Neuronal stem cell (in vitro differentiated cells): ENCODE measurements around the gene ADRA2A. TPM values are rescaled to one million over a fixed set of nuclear protein-coding genes. Genes with fewer than 3 reads are reported as not detected.
A peak's percentile ranks its signal among the peaks of the same experiment; 100 is the strongest.

Source experiments
- DNase-seq: peaks from one replicate; pipeline ENCODE4 v3.0.0-alpha.2; 2013; ENCODE audit warnings: low spot score
- H2AFZ ChIP-seq: one replicate; pipeline ENCODE4 v1.6.1; 2013; ENCODE audit warnings: mild to moderate bottlenecking, low read length, inconsistent platforms
- H2AK5ac ChIP-seq: 2 replicates; pipeline ENCODE4 v1.6.1; 2013; ENCODE audit warnings: low read depth, mild to moderate bottlenecking, inconsistent platforms, low read length, moderate library complexity, mixed read lengths
- H2BK120ac ChIP-seq: 2 replicates; pipeline ENCODE4 v1.6.1; 2013; ENCODE audit warnings: low read depth, mild to moderate bottlenecking, inconsistent platforms, low read length, moderate library complexity, mixed read lengths
- H2BK12ac ChIP-seq: one replicate; pipeline ENCODE4 v1.6.1; 2013; ENCODE audit warnings: low read length, inconsistent platforms
- H2BK15ac ChIP-seq: 2 replicates; pipeline ENCODE4 v1.6.1; 2013; ENCODE audit warnings: mild to moderate bottlenecking, low read length, inconsistent platforms, mixed read lengths
- H2BK5ac ChIP-seq: one replicate; pipeline ENCODE4 v1.6.1; 2013; ENCODE audit warnings: inconsistent platforms, mild to moderate bottlenecking, low read length, moderate library complexity
- H3K14ac ChIP-seq: one replicate; pipeline ENCODE4 v1.6.1; 2013; ENCODE audit warnings: low read length, inconsistent platforms
- H3K18ac ChIP-seq: 2 replicates; pipeline ENCODE4 v1.6.1; 2013; ENCODE audit warnings: low read length, inconsistent platforms
- H3K23ac ChIP-seq: 2 replicates; pipeline ENCODE4 v1.6.1; 2013; ENCODE audit warnings: low read depth, mild to moderate bottlenecking, mixed read lengths, low read length, inconsistent platforms; ENCODE audit not compliant: poor library complexity
- H3K27ac ChIP-seq: replicated peaks from 3 replicates; pipeline ENCODE4 v1.5.1; 2013; ENCODE audit warnings: low read length, inconsistent platforms
- H3K27me3 ChIP-seq, 3 experiments: 2 replicates each; pipeline ENCODE4 v1.6.1; 2013; ENCODE audit warnings: low read length in 3 of 3, mild to moderate bottlenecking in 2 of 3, inconsistent platforms in 1 of 3, low read depth in 1 of 3, mixed read lengths in 1 of 3, moderate library complexity in 1 of 3; ENCODE audit not compliant: control insufficient read depth in 3 of 3, insufficient read depth in 3 of 3
- H3K36me3 ChIP-seq, 2 donors: replicated peaks in 1 of 2; 2 replicates each; pipeline ENCODE4 v1.6.1; 2013; ENCODE audit warnings: low read length in 2 of 2; ENCODE audit not compliant: control insufficient read depth in 2 of 2, insufficient read depth in 2 of 2
- H3K4ac ChIP-seq: 2 replicates; pipeline ENCODE4 v1.6.1; 2013; ENCODE audit warnings: inconsistent platforms, mild to moderate bottlenecking, low read length, moderate library complexity
- H3K4me1 ChIP-seq, 2 donors: 1 replicate in 1 of 2; 2 replicates in 1 of 2; pipeline ENCODE4 v1.6.1; 2013; ENCODE audit warnings: low read length in 2 of 2, low read depth in 1 of 2; ENCODE audit not compliant: control insufficient read depth in 2 of 2, insufficient read depth in 1 of 2
- H3K4me2 ChIP-seq: one replicate; pipeline ENCODE4 v1.6.1; 2013; ENCODE audit warnings: mild to moderate bottlenecking, low read length, inconsistent platforms; ENCODE audit not compliant: insufficient read depth, poor library complexity, severe bottlenecking
- H3K4me3 ChIP-seq, 2 donors: 2 replicates each; pipeline ENCODE4 v1.5.1; 2013; ENCODE audit warnings: low read length in 2 of 2, mild to moderate bottlenecking in 2 of 2, inconsistent platforms in 1 of 2, moderate library complexity in 1 of 2
- H3K79me1 ChIP-seq: one replicate; pipeline ENCODE4 v1.6.1; 2013; ENCODE audit warnings: low read depth, mild to moderate bottlenecking, inconsistent platforms, low read length, moderate library complexity
- H3K9ac ChIP-seq: one replicate; pipeline ENCODE4 v1.6.1; 2013; ENCODE audit warnings: mild to moderate bottlenecking, low read depth, low read length, inconsistent platforms; ENCODE audit not compliant: poor library complexity
- H3K9me3 ChIP-seq, 2 donors: replicated peaks in 1 of 2; 2 replicates each; pipeline versions ENCODE3 to v1.6.1; 2013; ENCODE audit warnings: low read length in 2 of 2, mild to moderate bottlenecking in 2 of 2, inconsistent platforms in 1 of 2, low read depth in 1 of 2, mixed read lengths in 1 of 2, moderate library complexity in 1 of 2; ENCODE audit not compliant: control insufficient read depth in 2 of 2, insufficient read depth in 1 of 2
- H4K8ac ChIP-seq: one replicate; pipeline ENCODE4 v1.6.1; 2013; ENCODE audit warnings: low read depth, mild to moderate bottlenecking, inconsistent platforms, low read length, moderate library complexity
- H4K91ac ChIP-seq: one replicate; pipeline ENCODE4 v1.6.1; 2013; ENCODE audit warnings: low read length, low read depth, mild to moderate bottlenecking, inconsistent platforms; ENCODE audit not compliant: poor library complexity
- WGBS, 2 donors: extraction: QIAGEN DNeasy Blood & Tissue Kit; methylation state at CpG; one replicate each; pipeline ENCODE4 v1.1.7; 2013; ENCODE audit warnings: missing lambda C conversion rate in 2 of 2, mixed read lengths in 1 of 2; ENCODE audit not compliant: insufficient read length in 2 of 2, insufficient replicate concordance in 1 of 2; ENCODE audit errors: extremely low coverage in 2 of 2; 5-methylcytosine and 5-hydroxymethylcytosine counted together
- polyA plus RNA-seq, 2 experiments: library from polyadenylated mRNA; stranded (reverse); fragments of 200-250 nt; gene quantifications; one replicate each; pipeline ENCODE4 v1.2.3, GENCODE V29; 2013

ADRA2A gene
- 0.11 TPM for polyA plus RNA-seq (2013, experiment 1 of 2)
- polyA plus RNA-seq (2013, experiment 2 of 2), result 0.12 TPM

- H3K27me3 ChIP-seq, result peaks cover 9 to 72% (median 32%) of the 10 kb centered on the region in 3 experiments
- H3K27ac ChIP-seq, result no peak within 1 kb of the TSS
- no CpG with 5 or more reads among the region's 79 CpGs for WGBS, 2 donors
These were observed at the start of gene ADRA2A for GRCh38 chr10:111076682-111077478. ADRA2A (plus strand) TSS chr10:111077029; CDS start chr10:111077997, 968 bp downstream.

DNA sequence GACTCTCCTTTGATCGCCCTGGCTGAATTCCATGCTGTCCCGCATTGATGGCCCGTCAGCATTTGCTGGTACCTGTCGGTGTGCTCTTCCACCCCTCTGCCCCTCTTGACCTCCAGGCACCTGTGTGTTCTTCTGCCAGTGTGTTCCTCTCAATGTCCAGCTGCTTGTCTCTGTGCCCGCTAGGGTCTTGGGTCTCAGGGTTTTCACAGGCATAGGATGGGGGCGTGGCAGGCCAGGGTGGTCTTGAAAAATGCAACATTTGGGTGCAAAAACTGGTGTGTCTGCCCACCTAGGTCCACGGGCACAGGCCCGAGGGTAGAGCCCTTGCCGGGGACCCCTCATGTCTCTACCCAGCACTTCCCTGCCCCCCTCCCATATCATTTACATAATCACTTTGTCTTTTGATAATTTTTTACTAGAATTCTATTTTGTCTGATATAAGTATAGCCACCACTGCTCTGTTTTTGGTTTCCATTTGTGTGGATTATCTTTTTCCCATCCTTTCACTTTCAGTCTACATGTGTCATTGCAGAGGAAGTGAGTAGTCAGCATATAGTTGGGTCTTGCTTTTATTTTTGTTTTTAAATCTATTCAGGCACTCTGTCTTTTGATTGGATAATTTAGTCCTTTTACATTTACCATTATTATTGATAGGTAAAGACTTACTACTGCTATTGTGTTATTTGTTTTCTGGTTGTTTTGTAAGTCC lies 46.6 kb upstream of the ADRA2A start:
- H3K18ac ChIP-seq, result no peak overlapping the region
- H2BK12ac ChIP-seq, result no peak overlapping the region
- no peak overlapping the region for H4K8ac ChIP-seq
- no peak overlapping the region for H2AK5ac ChIP-seq
- no CpG with 5 or more reads among the region's 9 CpGs for WGBS, 2 donors
- peaks cover 2% of the 10 kb centered on the region for H3K79me1 ChIP-seq
- no peak overlapping the region for H2BK5ac ChIP-seq
- H2BK15ac ChIP-seq, result no peak overlapping the region
- H2BK120ac ChIP-seq, result no peak overlapping the region
- H3K4ac ChIP-seq, result no peak overlapping the region
- no peak overlapping the region for H3K9ac ChIP-seq
- H3K27ac ChIP-seq, result no peak overlapping the region
- H3K14ac ChIP-seq, result no peak overlapping the region
- H3K4me2 ChIP-seq, result no peak overlapping the region
- no peaks in the 10 kb centered on the region for H3K27me3 ChIP-seq
- H3K23ac ChIP-seq, result no peak overlapping the region
- H4K91ac ChIP-seq, result no peak overlapping the region
- no peaks in the 10 kb centered on the region for H3K4me1 ChIP-seq
- no peak overlapping the region for H2AFZ ChIP-seq
- no peak overlapping the region for H3K4me3 ChIP-seq
- H3K36me3 ChIP-seq, result no peaks in the 10 kb centered on the region
- no peak for DNase-seq
- H3K9me3 ChIP-seq, result peaks cover 2 to 6% of the 10 kb centered on the region in 2 donors

More at GRCh38 chr10:111076682-111077478, at the start of gene ADRA2A:
- no peak within 1 kb of the TSS for H4K8ac ChIP-seq
- no peak within 1 kb of the TSS for H3K4ac ChIP-seq
- no peak within 1 kb of the TSS for H2BK5ac ChIP-seq
- peak within 1 kb of the TSS; percentile 82 for H3K9ac ChIP-seq
- H3K18ac ChIP-seq, result peak within 1 kb of the TSS; percentile 80
- peak within 1 kb of the TSS; percentile 99 for H3K4me2 ChIP-seq
- no peak within 1 kb of the TSS for H2BK12ac ChIP-seq
- H3K79me1 ChIP-seq, result no peaks in the 10 kb centered on the region
- peak within 1 kb of the TSS; percentile 31 for H3K14ac ChIP-seq
- peak within 1 kb of the TSS; percentile 24 to 81 for H3K4me3 ChIP-seq
- peak; percentile 62 for DNase-seq
- no peak within 1 kb of the TSS for H2BK15ac ChIP-seq
- no peaks in the 10 kb centered on the region for H3K36me3 ChIP-seq
- peaks cover 0 to 10% of the 10 kb centered on the region in 2 donors for H3K9me3 ChIP-seq
- H2BK120ac ChIP-seq, result no peak within 1 kb of the TSS
- H3K4me1 ChIP-seq, result peaks cover 0 to 6% of the 10 kb centered on the region in 2 donors
- no peak within 1 kb of the TSS for H2AK5ac ChIP-seq
- H3K23ac ChIP-seq, result no peak within 1 kb of the TSS
- H4K91ac ChIP-seq, result no peak within 1 kb of the TSS
- H2AFZ ChIP-seq, result peak within 1 kb of the TSS; percentile 89

GRCh38 chr10:111034598-111035310 lies 42.1 kb upstream of the ADRA2A start:
- Histone ChIP-seq H2AFZ (no peak overlapping the region), H3K18ac (no peak overlapping the region), H3K79me1 (no peaks in the 10 kb centered on the region), H3K27me3 (no peaks in the 10 kb centered on the region), H3K23ac (no peak overlapping the region), H3K4ac (no peak overlapping the region), H2BK120ac (no peak overlapping the region), H2BK15ac (no peak overlapping the region), H3K27ac (no peak overlapping the region), H3K9ac (no peak overlapping the region), H3K9me3 (peaks cover 4 to 11% of the 10 kb centered on the region in 2 donors), H3K4me1 (no peaks in the 10 kb centered on the region), H2BK5ac (no peak overlapping the region), H3K36me3 (no peaks in the 10 kb centered on the region), H3K4me2 (no peak overlapping the region), H4K91ac (no peak overlapping the region), H2AK5ac (no peak overlapping the region), H3K14ac (no peak overlapping the region), H2BK12ac (no peak overlapping the region), H4K8ac (no peak overlapping the region), H3K4me3 (no peak overlapping the region)
- WGBS, 2 donors, result no CpG with 5 or more reads among the region's 2 CpGs
- no peak for DNase-seq

- Histone ChIP-seq H3K4me2 (no peak overlapping the region), H3K79me1 (no peaks in the 10 kb centered on the region), H3K23ac (no peak overlapping the region), H2BK120ac (no peak overlapping the region), H3K14ac (no peak overlapping the region), H4K91ac (no peak overlapping the region), H3K18ac (no peak overlapping the region), H3K27me3 (no peaks in the 10 kb centered on the region), H3K27ac (no peak overlapping the region), H3K9me3 (peaks cover 5 to 9% of the 10 kb centered on the region in 2 donors), H2AK5ac (no peak overlapping the region), H4K8ac (no peak overlapping the region), H3K9ac (no peak overlapping the region), H2AFZ (no peak overlapping the region), H3K36me3 (no peaks in the 10 kb centered on the region), H2BK15ac (no peak overlapping the region), H2BK12ac (no peak overlapping the region), H3K4me1 (no peaks in the 10 kb centered on the region), H3K4ac (no peak overlapping the region), H2BK5ac (no peak overlapping the region), H3K4me3 (no peak overlapping the region)
- DNase-seq, result no peak
These were observed 41.3 kb upstream of the ADRA2A start for GRCh38 chr10:111035542-111035941.
